Measurements from ENCODE around the gene MT3.

MT3 gene

GRCh38 chr16:56605475-56605874 lies 16.1 kb downstream of the MT3 start:
- TF ChIP-seq ZFP30 (CRISPR knock-in tag; IDR thresholded peaks at IDR 0.05) (no peak), ESRRG (CRISPR knock-in tag; IDR thresholded peaks at IDR 0.05) (no peak), ZFP3 (CRISPR knock-in tag; IDR thresholded peaks at IDR 0.05) (no peak), ZNF8 (CRISPR knock-in tag; IDR thresholded peaks at IDR 0.05) (no peak), PPARA (CRISPR knock-in tag; IDR thresholded peaks at IDR 0.05; ENCODE audit: borderline replicate concordance) (no peak), POU6F1 (CRISPR knock-in tag; IDR thresholded peaks at IDR 0.05; ENCODE audit: borderline replicate concordance, low read depth) (no peak), ZNF70 (CRISPR knock-in tag; IDR thresholded peaks at IDR 0.05) (no peak), ARNTL (CRISPR knock-in tag; IDR thresholded peaks at IDR 0.05; ENCODE audit: borderline replicate concordance, low read depth) (no peak), TCF4 (CRISPR knock-in tag; IDR thresholded peaks at IDR 0.05; ENCODE audit: borderline replicate concordance) (no peak), ZNF565 (CRISPR knock-in tag; conservative IDR thresholded peaks at IDR 0.05; ENCODE audit: low read depth) (no peak), TSHZ2 (CRISPR knock-in tag; IDR thresholded peaks at IDR 0.05) (no peak), PATZ1 (CRISPR knock-in tag; IDR thresholded peaks at IDR 0.05; ENCODE audit: borderline replicate concordance) (no peak), ZC3H10 (CRISPR knock-in tag; IDR thresholded peaks at IDR 0.05) (no peak), OSR1 (CRISPR knock-in tag; IDR thresholded peaks at IDR 0.05) (no peak), TOX (CRISPR knock-in tag; IDR thresholded peaks at IDR 0.05; ENCODE audit: borderline replicate concordance) (no peak), CREB5 (CRISPR knock-in tag; IDR thresholded peaks at IDR 0.05; ENCODE audit: low read depth) (no peak), SNAI2 (CRISPR knock-in tag; IDR thresholded peaks at IDR 0.05) (no peak), CSDC2 (CRISPR knock-in tag; IDR thresholded peaks at IDR 0.05) (no peak)

GRCh38 chr16:56606071-56606475 lies 16.7 kb downstream of the MT3 start:
- peak; percentile 1; the same call in 1 of the 3 replicates for ATAC-seq
- TF ChIP-seq ZNF70 (CRISPR knock-in tag; IDR thresholded peaks at IDR 0.05) (peak; percentile 98), ZC3H10 (CRISPR knock-in tag; IDR thresholded peaks at IDR 0.05) (no peak)

More at GRCh38 chr16:56605475-56605874, 16.1 kb downstream of the MT3 start:
- ATAC-seq: no peak

GRCh38 chr16:56606476-56607108 lies 17.3 kb downstream of the MT3 start:
- peak; percentile 0; the same call in 2 of the 3 replicates for ATAC-seq
- TF ChIP-seq ZC3H10 (CRISPR knock-in tag; IDR thresholded peaks at IDR 0.05) (no peak), BACH2 (CRISPR knock-in tag; IDR thresholded peaks at IDR 0.05; ENCODE audit: borderline replicate concordance) (no peak), PPARA (CRISPR knock-in tag; IDR thresholded peaks at IDR 0.05; ENCODE audit: borderline replicate concordance) (no peak), ZNF8 (CRISPR knock-in tag; IDR thresholded peaks at IDR 0.05) (no peak), CSDC2 (CRISPR knock-in tag; IDR thresholded peaks at IDR 0.05) (no peak), TOX (CRISPR knock-in tag; IDR thresholded peaks at IDR 0.05; ENCODE audit: borderline replicate concordance) (no peak), ZFP3 (CRISPR knock-in tag; IDR thresholded peaks at IDR 0.05) (no peak), ESRRG (CRISPR knock-in tag; IDR thresholded peaks at IDR 0.05) (no peak), ZNF70 (CRISPR knock-in tag; IDR thresholded peaks at IDR 0.05) (no peak), TSHZ2 (CRISPR knock-in tag; IDR thresholded peaks at IDR 0.05) (no peak), RARB (CRISPR knock-in tag; IDR thresholded peaks at IDR 0.05) (no peak)

All from SK-N-SH treated with all-trans-retinoic acid at 6 μM for 48 hours (cell line).